LNCaP clone FGC (cell line): ENCODE results near the gene RAN.
A peak's percentile ranks its signal among the peaks of the same experiment; 100 is the strongest.
"Not testable (repeated sequence)": the region's sequence is repeated elsewhere in the genome, so short reads cannot be mapped to it uniquely, and the experiment has no call there.

Experiments used
- DNase-seq: peaks from one replicate; pipeline ENCODE4 v3.0.0-alpha.2; 2011; ENCODE audit warnings: low read depth
- H3K4me3 ChIP-seq: 2 replicates; pipeline ENCODE4 v1.5.1; 2011; ENCODE audit warnings: mild to moderate bottlenecking, low read depth, low read length, control low read depth
- TF ChIP-seq, protein P1 (sequence below): IDR thresholded peaks from 2 replicates; pipeline ENCODE4 v1.5.1; 2012; ENCODE audit warnings: mild to moderate bottlenecking; ENCODE audit not compliant: control insufficient read depth, insufficient read depth; ENCODE audit errors: extremely low read depth

RAN gene

DNA sequence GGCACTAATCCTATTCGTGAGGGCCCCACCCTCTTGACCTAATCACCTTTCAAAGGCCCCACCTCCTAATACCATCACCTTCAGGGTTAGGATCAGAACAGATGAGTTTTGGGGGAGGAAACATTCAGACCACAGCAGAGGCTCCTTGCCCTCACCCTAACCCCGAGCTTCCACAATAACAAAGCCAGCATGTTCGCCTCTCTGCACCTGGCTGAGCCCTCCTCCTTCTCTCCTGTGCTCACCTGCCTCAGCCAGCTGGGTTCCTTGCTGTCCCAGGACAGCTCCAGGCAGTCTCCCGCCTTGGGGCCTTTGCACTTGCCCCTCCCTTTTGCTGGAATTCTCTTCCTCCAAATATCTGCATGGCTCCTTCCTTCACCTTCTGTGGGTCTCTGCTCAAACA lies 9.7 kb upstream of the RAN start:
- TF ChIP-seq, protein P1, sequence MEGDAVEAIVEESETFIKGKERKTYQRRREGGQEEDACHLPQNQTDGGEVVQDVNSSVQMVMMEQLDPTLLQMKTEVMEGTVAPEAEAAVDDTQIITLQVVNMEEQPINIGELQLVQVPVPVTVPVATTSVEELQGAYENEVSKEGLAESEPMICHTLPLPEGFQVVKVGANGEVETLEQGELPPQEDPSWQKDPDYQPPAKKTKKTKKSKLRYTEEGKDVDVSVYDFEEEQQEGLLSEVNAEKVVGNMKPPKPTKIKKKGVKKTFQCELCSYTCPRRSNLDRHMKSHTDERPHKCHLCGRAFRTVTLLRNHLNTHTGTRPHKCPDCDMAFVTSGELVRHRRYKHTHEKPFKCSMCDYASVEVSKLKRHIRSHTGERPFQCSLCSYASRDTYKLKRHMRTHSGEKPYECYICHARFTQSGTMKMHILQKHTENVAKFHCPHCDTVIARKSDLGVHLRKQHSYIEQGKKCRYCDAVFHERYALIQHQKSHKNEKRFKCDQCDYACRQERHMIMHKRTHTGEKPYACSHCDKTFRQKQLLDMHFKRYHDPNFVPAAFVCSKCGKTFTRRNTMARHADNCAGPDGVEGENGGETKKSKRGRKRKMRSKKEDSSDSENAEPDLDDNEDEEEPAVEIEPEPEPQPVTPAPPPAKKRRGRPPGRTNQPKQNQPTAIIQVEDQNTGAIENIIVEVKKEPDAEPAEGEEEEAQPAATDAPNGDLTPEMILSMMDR, result no peak
- H3K4me3 ChIP-seq, result no peak overlapping the region
- DNase-seq, result no peak

DNA sequence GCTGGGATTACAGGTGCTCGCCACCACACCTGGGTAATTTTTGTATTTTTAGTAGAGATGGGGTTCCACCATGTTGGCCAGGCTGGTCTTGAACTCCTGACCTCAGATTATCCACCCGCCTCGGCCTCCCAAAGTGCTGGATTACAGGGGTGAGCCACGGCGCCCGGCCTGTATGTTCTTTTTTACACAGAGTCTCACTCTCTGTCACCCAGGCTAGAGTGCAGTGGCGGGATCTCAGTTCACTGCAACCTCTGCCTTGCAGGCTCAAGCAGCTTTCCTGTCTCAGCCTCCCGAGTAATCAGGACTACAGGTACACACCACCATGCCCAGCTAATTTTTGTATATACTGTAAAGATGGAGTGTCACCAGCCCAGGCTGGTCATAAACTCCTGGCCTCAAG lies 9.1 kb upstream of the RAN start:
- not testable (repeated sequence) for H3K4me3 ChIP-seq, DNase-seq

DNA sequence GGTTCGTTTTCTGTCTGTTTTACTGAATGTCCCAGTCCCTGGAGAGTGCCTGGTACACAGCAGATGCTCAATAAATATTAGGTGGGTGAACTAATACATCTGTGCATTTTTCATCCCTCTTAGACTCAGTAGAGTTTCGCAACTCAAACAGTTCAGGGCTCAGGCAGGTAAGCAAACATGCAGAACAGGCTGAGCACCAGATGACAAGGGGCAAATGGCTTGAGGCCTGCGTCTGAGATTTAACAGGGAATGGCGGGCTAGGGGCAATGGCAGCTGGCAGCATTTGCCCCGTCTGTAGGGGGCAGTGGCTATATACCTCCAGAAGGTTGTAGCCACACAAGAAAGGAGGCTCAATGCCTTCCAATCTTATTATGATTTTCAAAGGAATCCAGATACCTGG lies 8.6 kb upstream of the RAN start:
- TF ChIP-seq, protein P1, result no peak
- H3K4me3 ChIP-seq, result no peak overlapping the region
- no peak for DNase-seq

DNA sequence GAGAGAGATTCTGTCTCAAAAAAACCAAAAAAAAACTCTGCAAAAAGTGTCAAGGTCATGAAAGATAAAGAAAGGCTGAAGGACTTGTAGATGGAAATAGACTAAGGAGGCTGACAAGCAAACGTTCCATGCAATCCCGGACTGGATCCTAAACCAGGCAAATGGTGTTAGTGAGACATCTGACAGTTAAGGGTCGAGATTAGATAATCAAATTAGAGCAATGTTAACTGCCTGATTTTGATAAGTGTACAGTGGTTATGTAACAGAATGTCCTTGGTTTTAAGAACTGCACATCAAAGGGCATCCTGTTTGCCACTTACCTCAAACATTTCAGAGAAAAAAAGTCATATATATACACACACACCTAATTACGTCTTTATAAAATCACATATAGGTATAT lies 3.5 kb upstream of the RAN start:
- no peak overlapping the region for H3K4me3 ChIP-seq
- TF ChIP-seq, protein P1, result no peak
- no peak for DNase-seq

DNA sequence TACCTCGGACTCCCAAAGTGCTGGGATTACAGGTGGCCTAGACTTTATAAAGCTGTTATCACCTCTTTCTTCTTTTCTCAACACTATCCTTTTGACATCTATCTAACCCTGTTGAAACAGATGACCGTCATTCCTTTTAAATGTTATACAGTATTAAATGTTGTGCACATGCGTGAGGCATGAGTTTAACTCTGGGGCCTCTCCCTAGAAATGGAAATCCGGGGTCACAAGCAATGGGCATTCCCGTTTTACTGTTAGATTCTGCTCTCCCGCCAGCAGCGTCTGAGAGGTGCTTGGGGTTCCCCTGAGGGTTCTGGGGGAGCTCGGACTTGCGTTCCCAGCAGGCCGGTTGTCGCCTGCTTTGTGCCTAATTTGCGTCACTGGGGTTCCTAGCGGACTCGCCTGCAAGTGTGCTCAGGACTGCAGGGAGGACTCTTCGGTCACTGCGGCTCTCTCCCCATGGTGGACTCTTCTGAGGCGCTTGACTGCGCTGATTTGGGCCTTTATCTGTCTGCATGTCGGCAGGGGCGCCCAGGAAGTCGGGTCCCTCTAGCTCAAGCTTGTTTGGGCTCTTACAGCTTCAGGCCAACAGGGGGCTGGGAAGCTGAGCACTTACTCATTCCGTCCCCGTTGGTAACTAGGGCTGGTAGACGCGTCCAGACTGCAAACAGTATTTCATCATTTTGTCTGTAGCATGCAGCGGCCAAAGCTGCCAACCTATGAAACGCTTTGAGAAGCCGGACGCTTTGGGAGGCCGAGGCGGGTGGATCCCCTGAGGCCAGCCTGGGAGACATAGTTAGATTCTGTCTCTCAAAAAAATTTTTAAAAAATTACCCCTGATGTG lies 1.2 kb upstream of the RAN start:
- peak overlapping the region; percentile 62 for H3K4me3 ChIP-seq
- TF ChIP-seq, protein P1, result no peak
- DNase-seq, result peak; percentile 14

DNA sequence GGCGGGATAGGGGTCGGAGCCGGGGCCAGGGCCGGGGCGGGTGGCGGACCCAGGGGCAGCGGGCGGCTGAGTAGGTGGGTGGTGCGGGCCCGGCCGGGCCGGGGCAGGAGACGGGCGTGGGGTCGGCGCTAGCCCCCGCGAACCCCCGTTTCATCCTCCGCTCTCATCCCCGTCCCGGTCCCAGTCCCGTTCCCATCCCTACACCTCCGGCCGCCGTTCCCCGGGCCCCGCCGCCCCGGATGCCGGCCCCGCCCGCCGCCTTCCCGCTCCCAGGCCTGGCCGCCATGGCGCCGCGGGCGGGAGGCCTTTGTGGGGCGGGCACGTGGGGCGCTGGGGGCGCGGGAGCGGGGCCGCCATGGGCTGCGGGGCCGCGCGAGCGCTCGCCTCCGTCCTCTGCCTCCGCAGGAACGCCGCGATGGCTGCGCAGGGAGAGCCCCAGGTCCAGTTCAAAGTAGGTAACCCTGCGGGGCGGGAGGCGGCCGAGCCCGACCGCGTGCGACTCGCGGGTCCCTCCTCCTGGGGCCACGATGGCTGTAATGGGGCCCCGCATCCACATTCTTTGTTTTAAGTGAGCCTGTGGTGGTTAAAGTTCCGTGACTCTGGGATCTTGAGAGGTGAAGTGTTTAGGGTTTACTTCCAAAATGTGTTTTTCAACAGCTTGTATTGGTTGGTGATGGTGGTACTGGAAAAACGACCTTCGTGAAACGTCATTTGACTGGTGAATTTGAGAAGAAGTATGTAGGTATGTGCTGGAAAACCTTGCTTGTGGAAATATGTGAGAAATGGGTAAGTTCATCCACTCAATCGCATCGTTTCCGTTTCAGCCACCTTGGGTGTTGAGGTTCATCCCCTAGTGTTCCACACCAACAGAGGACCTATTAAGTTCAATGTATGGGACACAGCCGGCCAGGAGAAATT lies 572 bp downstream of the RAN start:
- peak overlapping the region; percentile 86 for H3K4me3 ChIP-seq
- TF ChIP-seq, protein P1, result no peak
- no peak for DNase-seq

DNA sequence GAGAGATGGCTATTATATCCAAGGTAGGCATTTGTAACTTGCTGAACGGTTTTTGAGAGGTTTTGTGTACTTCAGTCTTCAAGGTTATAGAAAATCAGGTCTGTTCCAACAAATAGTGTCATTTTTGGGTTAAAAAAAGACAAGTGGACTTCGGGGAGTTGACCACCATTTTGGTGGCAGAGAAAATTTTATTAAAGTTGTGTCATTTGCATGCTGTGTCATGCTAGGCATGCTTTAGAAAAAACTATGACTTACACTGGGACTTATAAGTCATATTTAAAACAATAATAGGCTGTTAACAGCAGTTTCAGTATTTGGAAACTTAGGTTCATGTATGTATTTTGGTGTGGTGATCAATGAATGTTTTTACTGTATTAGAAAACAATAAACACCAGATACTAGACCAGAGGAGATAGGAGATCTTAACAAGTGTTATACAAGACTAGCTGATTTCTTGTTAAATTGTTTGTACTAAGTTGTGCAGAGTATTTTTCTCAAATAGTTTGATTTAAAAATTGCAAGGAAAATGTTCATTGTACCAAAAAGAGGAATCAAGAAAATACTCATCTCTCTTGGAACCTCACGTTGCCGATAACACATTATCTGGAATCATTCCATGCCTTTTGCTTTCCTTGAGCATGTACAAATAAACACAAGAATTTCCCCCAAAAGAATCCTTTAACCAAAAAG lies 1.4 kb downstream of the RAN start:
- TF ChIP-seq, protein P1, result no peak

More for the DNA sequence above, 1.4 kb downstream of the RAN start:
- H3K4me3 ChIP-seq, result peak overlapping the region; percentile 86
- no peak for DNase-seq
